Measurements from ENCODE around the gene OTOGL. TPM values are rescaled to one million over a fixed set of nuclear protein-coding genes. Genes with fewer than 3 reads are reported as not detected.

Gene OTOGL
- total RNA-seq, 3 donors from 2014 or later, result 0.16 to 1.3 (median 0.59) TPM

DNA sequence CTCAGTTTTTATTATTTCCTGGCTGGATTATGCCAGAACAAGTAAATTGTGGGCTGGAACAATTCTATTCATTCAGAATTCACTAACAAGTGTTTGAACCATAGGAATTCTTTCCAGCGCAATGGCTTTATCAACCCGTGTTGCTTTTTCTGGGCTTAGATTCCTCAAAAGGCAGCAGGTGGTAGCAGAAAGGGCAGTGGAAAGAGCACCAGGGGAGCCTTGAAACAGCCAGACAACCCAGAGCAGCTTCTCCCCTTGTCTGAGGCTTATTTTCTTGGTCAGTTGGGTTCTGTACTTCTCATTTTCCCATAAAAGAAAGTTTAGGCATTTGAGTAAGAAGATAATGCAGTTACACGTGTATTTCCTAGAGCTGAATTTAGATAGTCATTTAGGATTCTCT lies 130.7 kb downstream of the OTOGL start:
- no peak for TF ChIP-seq POLR2A (IDR thresholded peaks at IDR 0.05)
- no peak for TF ChIP-seq POLR2AphosphoS5 (IDR thresholded peaks at IDR 0.05)
- TF ChIP-seq, protein P1, sequence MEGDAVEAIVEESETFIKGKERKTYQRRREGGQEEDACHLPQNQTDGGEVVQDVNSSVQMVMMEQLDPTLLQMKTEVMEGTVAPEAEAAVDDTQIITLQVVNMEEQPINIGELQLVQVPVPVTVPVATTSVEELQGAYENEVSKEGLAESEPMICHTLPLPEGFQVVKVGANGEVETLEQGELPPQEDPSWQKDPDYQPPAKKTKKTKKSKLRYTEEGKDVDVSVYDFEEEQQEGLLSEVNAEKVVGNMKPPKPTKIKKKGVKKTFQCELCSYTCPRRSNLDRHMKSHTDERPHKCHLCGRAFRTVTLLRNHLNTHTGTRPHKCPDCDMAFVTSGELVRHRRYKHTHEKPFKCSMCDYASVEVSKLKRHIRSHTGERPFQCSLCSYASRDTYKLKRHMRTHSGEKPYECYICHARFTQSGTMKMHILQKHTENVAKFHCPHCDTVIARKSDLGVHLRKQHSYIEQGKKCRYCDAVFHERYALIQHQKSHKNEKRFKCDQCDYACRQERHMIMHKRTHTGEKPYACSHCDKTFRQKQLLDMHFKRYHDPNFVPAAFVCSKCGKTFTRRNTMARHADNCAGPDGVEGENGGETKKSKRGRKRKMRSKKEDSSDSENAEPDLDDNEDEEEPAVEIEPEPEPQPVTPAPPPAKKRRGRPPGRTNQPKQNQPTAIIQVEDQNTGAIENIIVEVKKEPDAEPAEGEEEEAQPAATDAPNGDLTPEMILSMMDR (IDR thresholded peaks at IDR 0.05), result no peak
- no peak overlapping the region for H3K4me3 ChIP-seq
- DNase-seq (ENCODE audit: low spot score in 2 of 2), result no peak

DNA sequence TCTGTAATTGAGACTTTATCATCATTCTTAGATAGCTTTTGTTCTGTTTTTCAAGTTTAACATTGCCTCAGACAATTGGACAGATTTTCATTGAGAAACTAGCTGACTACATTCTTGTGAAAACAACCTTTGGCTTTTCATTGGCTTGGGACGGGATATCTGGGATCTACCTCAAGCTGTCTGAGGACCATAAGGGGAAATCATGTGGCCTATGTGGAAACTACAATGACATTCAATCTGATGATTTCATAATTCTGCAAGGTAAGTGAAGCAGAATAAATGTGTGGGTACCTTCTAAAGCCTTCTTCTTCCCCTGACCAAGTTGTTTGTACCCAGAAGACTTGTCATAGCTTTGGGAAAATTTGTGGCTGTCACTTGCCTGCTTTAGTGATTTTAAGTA lies 133.5 kb downstream of the OTOGL start:
- Histone ChIP-seq H3K27ac (no peak overlapping the region), H3K36me3 (no peaks in the 10 kb centered on the region), H3K9me3 (no peaks in the 10 kb centered on the region), H3K4me1 (no peaks in the 10 kb centered on the region), H3K27me3 (no peaks in the 10 kb centered on the region), H3K4me3 (no peak overlapping the region)
- intact Hi-C loops (cut with DNase I; ENCODE audit: low total_unique reads), result no loop called here
- DNase-seq (ENCODE audit: low spot score in 2 of 2), result no peak
- TF ChIP-seq, protein P1 (IDR thresholded peaks at IDR 0.05), result no peak
- TF ChIP-seq POLR2AphosphoS5 (IDR thresholded peaks at IDR 0.05) (no peak), POLR2A (IDR thresholded peaks at IDR 0.05) (no peak)

More for the DNA sequence above, 130.7 kb downstream of the OTOGL start:
- no peaks in the 10 kb centered on the region for H3K36me3 ChIP-seq
- H3K4me1 ChIP-seq, result no peaks in the 10 kb centered on the region
- H3K27ac ChIP-seq, result no peak overlapping the region
- no peaks in the 10 kb centered on the region for H3K9me3 ChIP-seq
- H3K27me3 ChIP-seq, result no peaks in the 10 kb centered on the region
- intact Hi-C loops (cut with DNase I; ENCODE audit: low total_unique reads), result no loop called here

DNA sequence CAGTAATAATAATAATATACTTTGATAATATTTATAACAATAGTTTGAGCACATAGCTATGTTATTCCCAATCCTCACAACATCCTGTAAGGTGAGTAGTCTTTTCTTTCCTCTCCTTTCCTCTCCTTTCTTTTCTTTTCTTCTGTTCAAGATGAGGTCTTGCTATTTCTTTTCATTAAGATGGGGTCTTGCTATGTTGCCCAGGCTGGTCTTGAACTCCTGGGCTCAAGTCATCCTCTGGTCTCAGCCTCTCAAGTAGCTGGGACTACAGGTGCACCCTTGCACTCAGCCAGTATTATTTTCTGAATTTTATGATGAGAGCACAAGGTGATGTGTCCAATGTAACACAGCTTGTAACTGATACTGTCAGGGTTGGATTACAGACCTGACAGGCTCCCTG lies 134.6 kb downstream of the OTOGL start:
- TF ChIP-seq POLR2AphosphoS5 (IDR thresholded peaks at IDR 0.05) (no peak), POLR2A (IDR thresholded peaks at IDR 0.05) (no peak)
- TF ChIP-seq, protein P1 (IDR thresholded peaks at IDR 0.05), result no peak
- Histone ChIP-seq H3K36me3 (no peaks in the 10 kb centered on the region), H3K27ac (no peak overlapping the region), H3K27me3 (no peaks in the 10 kb centered on the region), H3K4me3 (no peak overlapping the region), H3K9me3 (no peaks in the 10 kb centered on the region), H3K4me1 (no peaks in the 10 kb centered on the region)
- DNase-seq (ENCODE audit: low spot score in 2 of 2), result no peak
- intact Hi-C loops (cut with DNase I; ENCODE audit: low total_unique reads), result no loop called here

DNA sequence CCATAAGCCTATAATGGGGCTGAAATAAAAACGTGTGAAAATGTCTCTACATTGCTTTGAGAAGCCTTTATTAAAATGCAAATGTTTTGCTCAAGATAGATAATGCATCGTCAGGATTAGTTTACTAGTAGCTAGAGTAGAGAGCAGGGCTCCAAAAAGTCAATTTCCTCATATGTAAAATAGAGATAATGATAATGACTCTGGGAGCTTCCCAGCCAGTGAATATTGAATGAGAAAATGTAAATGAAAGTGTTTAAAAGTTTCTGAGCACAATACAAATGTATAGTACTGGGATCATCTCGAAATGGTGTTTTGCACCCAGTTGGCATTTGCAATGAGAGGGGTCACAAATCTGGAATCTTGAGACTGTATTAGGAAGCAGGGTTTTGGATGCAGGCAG lies 135.3 kb downstream of the OTOGL start:
- Histone ChIP-seq H3K4me1 (no peaks in the 10 kb centered on the region), H3K27ac (no peak overlapping the region), H3K4me3 (no peak overlapping the region), H3K9me3 (no peaks in the 10 kb centered on the region), H3K27me3 (no peaks in the 10 kb centered on the region), H3K36me3 (no peaks in the 10 kb centered on the region)
- intact Hi-C loops (cut with DNase I; ENCODE audit: low total_unique reads), result no loop called here
- no peak for DNase-seq (ENCODE audit: low spot score in 2 of 2)
- TF ChIP-seq POLR2A (IDR thresholded peaks at IDR 0.05) (no peak), POLR2AphosphoS5 (IDR thresholded peaks at IDR 0.05) (no peak)
- TF ChIP-seq, protein P1 (IDR thresholded peaks at IDR 0.05), result no peak

DNA sequence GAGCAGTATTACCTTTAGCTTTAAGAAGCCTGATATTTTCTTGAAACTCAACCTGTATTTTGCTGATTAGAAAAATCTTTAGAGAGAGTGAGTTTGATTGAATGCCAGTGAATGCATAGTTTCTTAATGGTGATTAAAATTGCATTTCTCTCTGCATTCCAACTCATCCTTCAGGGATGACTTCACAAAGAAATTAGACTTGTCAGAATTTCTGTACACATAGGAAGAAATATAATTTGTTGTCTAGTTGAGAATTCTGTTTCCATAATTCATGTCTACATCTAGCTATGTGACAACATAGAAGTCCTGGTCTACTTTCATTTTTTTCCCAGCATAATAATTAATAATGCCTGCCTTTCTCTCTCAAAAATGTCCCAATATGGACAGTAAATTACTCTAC lies 136.6 kb downstream of the OTOGL start:
- H3K4me1 ChIP-seq, result no peaks in the 10 kb centered on the region
- no peak for TF ChIP-seq POLR2A (IDR thresholded peaks at IDR 0.05)
- TF ChIP-seq, protein P1 (IDR thresholded peaks at IDR 0.05), result no peak
- no peak for TF ChIP-seq POLR2AphosphoS5 (IDR thresholded peaks at IDR 0.05)
- DNase-seq (ENCODE audit: low spot score in 2 of 2), result no peak
- no peaks in the 10 kb centered on the region for H3K36me3 ChIP-seq
- intact Hi-C loops (cut with DNase I; ENCODE audit: low total_unique reads), result no loop called here
- no peak overlapping the region for H3K4me3 ChIP-seq
- no peaks in the 10 kb centered on the region for H3K27me3 ChIP-seq
- H3K9me3 ChIP-seq, result no peaks in the 10 kb centered on the region
- H3K27ac ChIP-seq, result no peak overlapping the region

Measured in breast epithelium (tissue), 4 donors.